Measurements from ENCODE around the gene TAAR8.

- no peak for TF ChIP-seq CTCF (IDR thresholded peaks at IDR 0.05)
- no peak for TF ChIP-seq ZFX (IDR thresholded peaks at IDR 0.05; ENCODE audit: borderline replicate concordance)
Measured at GRCh38 chr6:132511210-132511830, 41.2 kb upstream of the TAAR8 start.

All from 22Rv1 (cell line).